GM21619 (cell line): ENCODE data around the gene CREBL2.

ENCODE experiments used
- ATAC-seq: cut with Tn5 transposase; IDR thresholded peaks from one replicate; pipeline ENCODE4 v1.9.1; 2021; ENCODE audit not compliant: unreplicated experiment

CREBL2 gene

DNA sequence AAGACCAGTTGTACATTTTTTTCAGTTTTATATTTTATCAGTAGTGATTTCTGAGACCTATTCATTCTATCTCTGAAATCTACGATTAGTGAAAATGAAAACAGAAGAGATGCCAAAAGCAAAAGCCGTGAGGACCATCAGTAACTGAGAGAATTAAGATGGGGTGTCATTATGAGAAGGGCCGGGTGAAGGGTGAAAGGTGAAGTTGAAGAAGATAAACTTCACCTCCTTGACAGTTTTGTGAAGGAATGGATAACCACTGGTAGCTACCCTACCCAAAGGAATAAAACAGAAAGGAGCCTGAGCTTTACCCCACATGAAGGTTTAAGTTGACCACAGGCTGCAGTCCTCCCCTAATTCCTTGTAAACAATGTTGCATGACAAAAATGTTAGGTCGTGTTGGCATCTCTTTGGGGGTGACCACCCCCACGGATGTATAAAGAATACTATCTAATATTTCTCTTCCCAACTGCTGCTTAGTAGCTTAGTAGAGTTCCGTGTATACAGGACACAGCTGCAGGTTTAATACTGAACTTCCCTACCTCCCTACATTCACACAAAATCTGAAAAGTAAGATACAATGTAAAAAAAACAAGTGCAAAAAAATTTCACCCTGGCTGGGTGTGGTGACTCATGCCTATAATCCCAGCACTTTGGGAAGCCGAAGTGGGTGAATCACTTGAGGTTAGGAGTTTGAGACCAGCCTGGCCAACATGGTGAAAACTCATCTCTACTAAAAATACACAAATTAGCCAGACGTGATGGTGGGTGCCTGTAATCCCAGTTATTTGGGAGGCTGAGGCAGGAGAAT lies 60.4 kb downstream of the CREBL2 start:
- ATAC-seq: no peak

- ATAC-seq: peak; percentile 77
Observed at GRCh38 chr12:12673296-12673695, 61.6 kb downstream of the CREBL2 start.

- ATAC-seq: no peak
Observed at GRCh38 chr12:12676605-12677004, 64.9 kb downstream of the CREBL2 start.

DNA sequence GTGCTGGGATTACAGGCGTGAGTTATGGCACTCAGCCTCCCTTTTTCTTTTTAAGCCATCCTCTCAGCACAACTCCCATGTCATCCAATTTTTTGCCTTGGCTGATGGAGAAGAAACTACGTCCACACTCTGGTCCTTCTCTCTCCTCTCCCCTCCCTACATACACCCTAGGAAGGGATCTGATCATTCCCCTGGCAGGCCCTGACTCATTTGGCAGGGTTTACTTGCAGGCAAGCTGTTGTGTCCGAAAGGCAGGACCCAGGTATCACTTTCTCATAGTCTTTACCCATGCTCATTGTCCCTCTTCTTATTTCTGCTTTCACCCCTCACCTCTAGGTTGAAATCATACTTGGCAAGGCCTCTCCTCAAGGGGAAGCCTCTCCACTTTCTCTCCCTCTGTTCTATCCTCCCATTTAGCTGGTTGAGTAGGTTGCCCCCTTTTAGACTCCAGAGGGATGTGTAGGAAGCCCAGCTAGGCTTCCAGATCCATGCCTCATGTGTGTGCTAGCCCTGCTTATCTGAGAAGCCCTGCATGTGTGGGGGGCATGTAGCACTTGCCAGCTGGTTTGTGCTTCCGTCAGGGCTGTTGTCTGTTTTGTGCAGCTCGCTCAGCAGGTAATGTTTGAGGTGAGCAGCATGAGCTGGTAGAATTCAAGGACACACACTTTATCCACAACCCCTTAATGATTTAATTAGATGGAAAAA lies 69.5 kb downstream of the CREBL2 start:
- ATAC-seq: no peak

DNA sequence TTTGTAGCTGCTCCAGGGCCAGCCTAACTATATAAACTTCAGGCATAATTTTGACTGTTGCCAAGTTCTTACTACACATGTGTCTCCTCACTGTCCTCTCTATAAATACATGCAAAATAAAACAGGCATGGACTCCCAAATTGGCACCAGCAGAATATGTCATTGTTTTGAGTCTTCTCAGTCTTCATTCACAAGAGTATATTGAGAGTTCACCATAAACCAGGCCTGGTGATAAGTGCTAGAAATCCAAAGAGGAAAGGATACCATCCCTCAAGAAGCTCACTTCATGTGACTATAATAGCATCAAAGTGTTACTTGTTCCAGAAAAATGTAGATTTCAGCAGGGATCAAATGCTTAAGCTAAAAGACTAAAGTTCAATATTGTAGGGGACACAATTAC lies 70.6 kb downstream of the CREBL2 start:
- no peak for ATAC-seq

DNA sequence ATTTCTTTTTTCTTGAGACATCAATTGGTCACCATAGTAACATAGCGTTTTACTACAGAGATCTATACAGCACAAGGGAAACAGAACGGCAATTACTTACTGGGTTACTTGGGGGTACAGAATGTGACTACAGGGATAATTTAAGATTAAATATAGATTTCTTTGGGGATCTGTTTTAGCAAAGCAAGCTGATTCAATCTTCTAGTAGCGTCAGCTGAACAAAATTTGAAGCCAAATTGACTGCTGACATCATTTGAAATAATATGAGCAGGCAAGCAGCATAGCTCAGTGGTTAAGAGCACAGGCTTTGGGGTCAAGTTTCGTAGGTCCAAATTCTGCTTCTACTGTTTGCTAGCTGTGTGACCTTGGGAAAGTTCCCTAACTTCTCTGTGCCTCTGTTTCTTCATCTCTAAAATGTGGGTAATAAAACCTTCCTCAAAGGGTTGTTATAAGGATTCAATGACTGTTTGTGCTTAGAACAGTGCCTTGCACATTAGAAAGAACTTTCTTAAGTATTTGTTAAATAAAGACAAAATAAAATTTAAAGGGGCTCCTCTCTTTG lies 71.5 kb downstream of the CREBL2 start:
- no peak for ATAC-seq

- no peak for ATAC-seq
Observed at GRCh38 chr12:12683725-12684124, 72.0 kb downstream of the CREBL2 start.

GRCh38 chr12:12684375-12685106 lies 72.9 kb downstream of the CREBL2 start:
- no peak for ATAC-seq

- ATAC-seq: no peak
Observed at GRCh38 chr12:12685305-12685704, 73.6 kb downstream of the CREBL2 start.

GRCh38 chr12:12686472-12686871 lies 74.8 kb downstream of the CREBL2 start:
- no peak for ATAC-seq

DNA sequence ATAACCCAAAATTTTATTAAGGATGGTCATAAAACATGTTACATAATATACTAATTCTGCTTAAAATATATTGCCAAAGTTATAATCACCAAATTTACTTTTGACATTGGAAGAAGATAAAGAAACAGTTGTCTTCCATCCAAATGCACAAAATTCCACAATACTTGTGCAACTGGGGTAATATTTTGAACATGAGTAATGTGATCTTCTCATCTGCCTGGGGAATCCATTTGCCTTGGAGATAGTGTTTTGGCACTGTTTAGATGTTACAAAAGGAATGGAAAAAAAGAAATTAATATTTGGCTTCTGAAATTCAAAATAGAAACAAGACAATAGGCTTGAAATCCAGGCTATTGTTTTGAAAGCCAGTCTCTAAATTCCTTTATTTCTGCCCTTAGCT lies 75.2 kb downstream of the CREBL2 start:
- ATAC-seq: no peak

GRCh38 chr12:12689647-12690300 lies 78.1 kb downstream of the CREBL2 start:
- ATAC-seq: no peak

DNA sequence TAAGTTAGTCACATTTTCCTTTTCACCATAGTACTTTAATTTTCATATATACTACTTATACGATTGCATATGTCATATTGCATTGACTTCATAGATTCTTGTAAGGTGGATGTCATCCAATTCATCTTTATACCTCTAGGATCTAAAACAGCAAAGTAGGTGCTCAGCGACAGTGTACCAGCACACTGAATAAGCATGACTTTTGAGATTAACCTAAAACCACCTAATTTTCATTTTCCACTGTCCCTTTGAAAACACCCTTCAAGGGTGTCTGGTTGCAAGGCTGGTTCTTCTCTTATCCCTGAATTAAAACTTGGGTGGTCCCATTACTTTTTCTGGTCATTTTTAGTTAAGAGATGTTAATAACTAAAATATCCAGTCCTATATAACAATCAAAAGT lies 79.9 kb downstream of the CREBL2 start:
- ATAC-seq: no peak

DNA sequence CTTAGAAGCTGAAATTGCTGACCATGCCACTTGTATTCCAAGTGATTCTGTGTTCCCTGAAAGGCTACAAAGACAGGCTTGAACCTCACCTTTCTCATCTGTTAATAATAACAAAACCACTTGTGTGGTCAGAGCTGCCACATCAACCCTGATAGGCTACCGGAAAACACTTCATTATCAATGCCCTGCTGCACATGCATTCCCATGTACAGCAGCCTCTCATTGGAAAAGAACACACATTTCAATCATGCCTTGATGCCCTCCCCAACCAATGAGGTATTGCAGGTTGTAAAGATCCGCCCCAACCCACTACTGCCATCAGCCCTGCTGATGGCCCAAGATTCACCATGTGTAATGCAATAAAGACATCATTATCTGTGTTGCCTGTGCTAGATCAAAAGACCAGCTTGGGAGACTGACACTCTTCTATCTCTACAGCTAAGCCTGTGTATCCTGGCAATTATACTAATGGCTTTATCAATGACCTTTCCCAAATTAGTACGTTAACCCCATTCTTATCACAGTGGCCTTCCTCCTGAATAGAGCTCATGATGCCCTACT lies 81.5 kb downstream of the CREBL2 start:
- ATAC-seq: no peak
